Neural progenitor cell (in vitro differentiated cells): Measurements from ENCODE around the gene TIAM1. TPM values are rescaled to one million over a fixed set of nuclear protein-coding genes. Genes with fewer than 3 reads are reported as not detected.

Experiments
- DNase-seq: peaks from one replicate; pipeline ENCODE4 v3.0.0-alpha.2; 2016; ENCODE audit warnings: low spot score
- H2AFZ ChIP-seq: fragments of 200-600 bp; sonication (generic); replicated peaks from 2 replicates; pipeline ENCODE4 v1.6.1; 2016; ENCODE audit warnings: antibody characterized with exemption
- H3F3A ChIP-seq: fragments of 200-600 bp; sonication (generic); 2 replicates; pipeline ENCODE4 v1.6.1; 2016; ENCODE audit warnings: antibody characterized with exemption, low read depth
- H3K27ac ChIP-seq: fragments of 200-600 bp; sonication (generic); 2 replicates; pipeline ENCODE4 v1.5.1; 2016; ENCODE audit warnings: mild to moderate bottlenecking
- H3K27me3 ChIP-seq: fragments of 200-600 bp; sonication (generic); 2 replicates; pipeline ENCODE4 v1.6.1; 2016; ENCODE audit warnings: mild to moderate bottlenecking, moderate library complexity
- H3K36me3 ChIP-seq: fragments of 200-600 bp; sonication (generic); 2 replicates; pipeline ENCODE4 v1.5.1; 2016
- H3K4me1 ChIP-seq: fragments of 200-600 bp; sonication (generic); 2 replicates; pipeline ENCODE4 v1.6.1; 2016; ENCODE audit warnings: mixed run types
- H3K4me2 ChIP-seq: fragments of 200-600 bp; sonication (generic); 2 replicates; pipeline ENCODE4 v1.6.1; 2016
- H3K4me3 ChIP-seq: fragments of 200-600 bp; sonication (generic); 2 replicates; pipeline ENCODE4 v1.5.1; 2016
- H3K79me2 ChIP-seq: fragments of 200-600 bp; sonication (generic); 2 replicates; pipeline ENCODE4 v1.6.1; 2016; ENCODE audit warnings: low read depth
- H3K9ac ChIP-seq: fragments of 200-600 bp; sonication (generic); 2 replicates; pipeline ENCODE4 v1.6.1; 2016
- H3K9me3 ChIP-seq: fragments of 200-600 bp; sonication (generic); 2 replicates; pipeline ENCODE4 v1.5.1; 2016; ENCODE audit warnings: low read depth
- H4K20me1 ChIP-seq: fragments of 200-600 bp; sonication (generic); 2 replicates; pipeline ENCODE4 v1.6.1; 2016; ENCODE audit warnings: low read depth
- H3K27ac Mint-ChIP-seq: 3 replicates; pipeline ENCODE4 v1.8.0; 2021; ENCODE audit warnings: mixed read lengths
- H3K27me3 Mint-ChIP-seq: 2 replicates; pipeline ENCODE4 v1.8.0; 2022; ENCODE audit warnings: low read depth, mild to moderate bottlenecking, inconsistent platforms, moderate library complexity, mixed read lengths; ENCODE audit not compliant: insufficient read depth
- H3K36me3 Mint-ChIP-seq: 3 replicates; pipeline ENCODE4 v1.8.0; 2021; ENCODE audit warnings: mixed read lengths
- H3K4me1 Mint-ChIP-seq: 3 replicates; pipeline ENCODE4 v1.8.0; 2021; ENCODE audit warnings: mixed read lengths
- H3K4me3 Mint-ChIP-seq: 3 replicates; pipeline ENCODE4 v1.8.0; 2021; ENCODE audit warnings: mild to moderate bottlenecking, moderate library complexity, mixed read lengths
- H3K9me3 Mint-ChIP-seq: 3 replicates; pipeline ENCODE4 v1.8.0; 2020; ENCODE audit warnings: mixed read lengths
- EZH2 ChIP-seq: fragments of 200-600 bp; sonication (generic); IDR thresholded peaks from 2 replicates; pipeline ENCODE4 v1.6.1; 2017; ENCODE audit warnings: antibody characterized with exemption, mild to moderate bottlenecking, moderate library complexity
- EZH2phosphoT487 ChIP-seq: fragments of 200-600 bp; sonication (generic); IDR thresholded peaks from 2 replicates; pipeline ENCODE4 v1.6.1; 2017; ENCODE audit warnings: antibody characterized with exemption
- total RNA-seq: library from RNA; depleted of rRNA; stranded (reverse); fragments of >200 nt; gene quantifications from 2 replicates; pipeline ENCODE4 v1.2.3, GENCODE V29; 2015; ENCODE audit warnings: low replicate concordance
- TF ChIP-seq, protein P1 (sequence below): fragments of 200-600 bp; sonication (generic); IDR thresholded peaks from 2 replicates; pipeline ENCODE4 v1.5.1; 2017; ENCODE audit warnings: antibody characterized with exemption, mild to moderate bottlenecking

Gene TIAM1
- total RNA-seq, 1 donor from 2014 or later, result 27.2 TPM

DNA sequence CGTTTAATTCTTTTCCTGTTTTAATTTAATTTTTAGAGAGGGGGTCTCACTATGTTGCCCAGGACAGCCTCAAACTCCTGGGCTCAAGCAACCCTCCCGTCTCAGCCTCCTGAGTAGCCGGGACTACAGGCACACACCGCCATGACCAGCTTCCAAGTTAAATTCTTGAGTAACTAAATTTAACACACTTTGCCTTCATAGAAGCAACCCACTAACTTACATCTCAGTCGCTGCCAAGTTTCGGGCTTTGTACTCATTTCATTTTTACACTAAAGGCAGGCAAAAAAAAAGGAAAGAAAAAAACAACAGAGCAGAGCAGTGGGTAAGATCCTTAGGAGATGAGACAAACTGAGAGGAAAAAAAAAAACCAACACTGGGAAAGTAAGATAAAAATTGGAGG is 3.5 kb downstream of the TIAM1 start:
- no peak overlapping the region for H3K4me3 Mint-ChIP-seq
- peaks cover 9% of the 10 kb centered on the region for H3K36me3 Mint-ChIP-seq
- H3K4me1 ChIP-seq, result peaks cover 29% of the 10 kb centered on the region
- no peak for DNase-seq
- peaks cover 82% of the 10 kb centered on the region for H4K20me1 ChIP-seq
- H3K79me2 ChIP-seq, result peaks cover 41% of the 10 kb centered on the region
- no peaks in the 10 kb centered on the region for H3K9me3 ChIP-seq
- H3F3A ChIP-seq, result peaks cover 26% of the 10 kb centered on the region
- H3K36me3 ChIP-seq, result no peaks in the 10 kb centered on the region
- H3K4me2 ChIP-seq, result no peak overlapping the region
- H3K9ac ChIP-seq, result no peak overlapping the region
- no peak for TF ChIP-seq EZH2phosphoT487
- TF ChIP-seq, protein P1, sequence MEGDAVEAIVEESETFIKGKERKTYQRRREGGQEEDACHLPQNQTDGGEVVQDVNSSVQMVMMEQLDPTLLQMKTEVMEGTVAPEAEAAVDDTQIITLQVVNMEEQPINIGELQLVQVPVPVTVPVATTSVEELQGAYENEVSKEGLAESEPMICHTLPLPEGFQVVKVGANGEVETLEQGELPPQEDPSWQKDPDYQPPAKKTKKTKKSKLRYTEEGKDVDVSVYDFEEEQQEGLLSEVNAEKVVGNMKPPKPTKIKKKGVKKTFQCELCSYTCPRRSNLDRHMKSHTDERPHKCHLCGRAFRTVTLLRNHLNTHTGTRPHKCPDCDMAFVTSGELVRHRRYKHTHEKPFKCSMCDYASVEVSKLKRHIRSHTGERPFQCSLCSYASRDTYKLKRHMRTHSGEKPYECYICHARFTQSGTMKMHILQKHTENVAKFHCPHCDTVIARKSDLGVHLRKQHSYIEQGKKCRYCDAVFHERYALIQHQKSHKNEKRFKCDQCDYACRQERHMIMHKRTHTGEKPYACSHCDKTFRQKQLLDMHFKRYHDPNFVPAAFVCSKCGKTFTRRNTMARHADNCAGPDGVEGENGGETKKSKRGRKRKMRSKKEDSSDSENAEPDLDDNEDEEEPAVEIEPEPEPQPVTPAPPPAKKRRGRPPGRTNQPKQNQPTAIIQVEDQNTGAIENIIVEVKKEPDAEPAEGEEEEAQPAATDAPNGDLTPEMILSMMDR, result no peak
- no peak for TF ChIP-seq EZH2
- peaks cover 21% of the 10 kb centered on the region for H3K27me3 ChIP-seq
- H3K4me3 ChIP-seq, result no peak overlapping the region
- H2AFZ ChIP-seq, result no peak overlapping the region
- no peak overlapping the region for H3K27ac ChIP-seq
- H3K4me1 Mint-ChIP-seq, result peaks cover 45% of the 10 kb centered on the region
- H3K27me3 Mint-ChIP-seq, result peaks cover 7% of the 10 kb centered on the region
- no peaks in the 10 kb centered on the region for H3K9me3 Mint-ChIP-seq
- no peak overlapping the region for H3K27ac Mint-ChIP-seq

DNA sequence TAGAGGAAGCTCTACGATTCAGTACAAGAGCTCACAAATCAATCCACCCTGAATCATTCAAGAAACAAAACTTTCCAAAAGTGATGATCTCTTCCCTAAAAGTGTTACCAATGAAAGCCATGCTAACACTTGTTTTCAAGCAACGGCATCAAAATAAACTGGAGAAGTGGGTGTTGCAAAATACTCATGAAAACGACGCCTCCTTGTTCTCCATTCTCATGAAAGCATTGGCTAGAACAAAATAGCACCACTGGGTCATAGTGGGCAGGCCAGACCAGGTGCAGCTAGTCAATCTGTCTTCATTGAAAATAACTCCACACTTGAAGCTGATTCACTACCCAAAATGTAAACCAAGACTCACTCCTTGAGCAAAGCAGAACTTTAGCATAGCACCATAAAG is 4.3 kb downstream of the TIAM1 start:
- Mint-ChIP-seq H3K4me1 (peaks cover 42% of the 10 kb centered on the region), H3K9me3 (no peaks in the 10 kb centered on the region), H3K27me3 (peaks cover 7% of the 10 kb centered on the region), H3K4me3 (no peak overlapping the region), H3K36me3 (peaks cover 9% of the 10 kb centered on the region), H3K27ac (no peak overlapping the region)
- Histone ChIP-seq H3K27me3 (peaks cover 21% of the 10 kb centered on the region), H3F3A (peaks cover 26% of the 10 kb centered on the region), H3K9me3 (no peaks in the 10 kb centered on the region), H3K9ac (no peak overlapping the region), H3K4me1 (peaks cover 29% of the 10 kb centered on the region), H3K4me3 (no peak overlapping the region), H3K36me3 (no peaks in the 10 kb centered on the region), H4K20me1 (peaks cover 75% of the 10 kb centered on the region), H2AFZ (no peak overlapping the region), H3K4me2 (peak overlapping the region; percentile 46), H3K79me2 (peaks cover 41% of the 10 kb centered on the region), H3K27ac (no peak overlapping the region)
- no peak for DNase-seq
- TF ChIP-seq EZH2 (no peak), EZH2phosphoT487 (no peak)
- TF ChIP-seq, protein P1, result no peak

DNA sequence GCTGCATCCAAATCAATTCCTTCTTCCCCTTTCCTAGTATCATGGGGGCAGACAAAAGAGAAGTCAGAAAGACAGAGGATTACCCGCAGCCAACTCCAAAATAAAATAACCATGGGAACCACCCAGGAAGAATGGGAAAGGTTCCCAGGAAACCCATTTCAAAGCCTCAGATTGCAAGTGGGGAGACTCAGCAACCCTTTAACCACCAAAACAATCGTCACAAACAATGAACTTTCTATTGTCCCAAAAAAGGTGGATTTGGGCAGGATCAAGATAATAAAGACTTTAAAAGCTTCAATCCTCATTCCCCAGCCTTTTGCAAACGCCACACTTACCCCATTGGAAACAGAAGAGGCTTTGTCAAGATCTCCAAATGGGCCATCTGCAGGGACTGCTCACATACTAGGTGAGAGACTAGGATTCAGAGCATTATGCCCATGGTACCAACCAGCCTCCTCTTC is 5.1 kb downstream of the TIAM1 start:
- peaks cover 21% of the 10 kb centered on the region for H3K27me3 ChIP-seq
- peak overlapping the region; percentile 94 for H3K27ac Mint-ChIP-seq
- H3K9me3 ChIP-seq, result no peaks in the 10 kb centered on the region
- peaks cover 11% of the 10 kb centered on the region for H3K36me3 Mint-ChIP-seq
- H3K4me3 Mint-ChIP-seq, result no peak overlapping the region
- H3K4me2 ChIP-seq, result peak overlapping the region; percentile 46
- H3K79me2 ChIP-seq, result peaks cover 41% of the 10 kb centered on the region
- no peak overlapping the region for H3K4me3 ChIP-seq
- peaks cover 36% of the 10 kb centered on the region for H3K4me1 Mint-ChIP-seq
- peaks cover 67% of the 10 kb centered on the region for H4K20me1 ChIP-seq
- no peaks in the 10 kb centered on the region for H3K36me3 ChIP-seq
- H3K27me3 Mint-ChIP-seq, result peaks cover 4% of the 10 kb centered on the region
- no peak overlapping the region for H3K27ac ChIP-seq
- H3K9me3 Mint-ChIP-seq, result no peaks in the 10 kb centered on the region
- TF ChIP-seq, protein P1, result no peak
- TF ChIP-seq EZH2phosphoT487 (peak; percentile 63), EZH2 (no peak)
- DNase-seq, result peak; percentile 61
- peaks cover 21% of the 10 kb centered on the region for H3F3A ChIP-seq
- no peak overlapping the region for H3K9ac ChIP-seq
- no peak overlapping the region for H2AFZ ChIP-seq
- H3K4me1 ChIP-seq, result peaks cover 24% of the 10 kb centered on the region
